HepG2 (cell line): Measurements from ENCODE around the gene GNA15.

Experiments
- CAMTA2 ChIP-seq: sonication (generic); formaldehyde crosslinking; IDR thresholded peaks from 2 replicates; pipeline ENCODE4 v1.4.0; 2020; ENCODE audit warnings: mild to moderate bottlenecking, missing genetic modification reagents, borderline replicate concordance
- CTCF ChIP-seq: sonication (generic); formaldehyde crosslinking; IDR thresholded peaks from 2 replicates; pipeline ENCODE4 v1.5.0; 2020; ENCODE audit warnings: mild to moderate bottlenecking, missing genetic modification reagents, moderate library complexity
- ESRRA ChIP-seq: sonication (generic); formaldehyde crosslinking; IDR thresholded peaks from 2 replicates; pipeline ENCODE4 v1.5.1; 2020; ENCODE audit warnings: mild to moderate bottlenecking, low read depth, missing genetic modification reagents
- IKZF4 ChIP-seq: sonication (generic); formaldehyde crosslinking; IDR thresholded peaks from 2 replicates; pipeline ENCODE4 v1.5.1; 2020; ENCODE audit warnings: borderline replicate concordance, mild to moderate bottlenecking, low read depth, missing genetic modification reagents; ENCODE audit errors: not compliant biosample characterization
- NFE2L2 ChIP-seq: fragments of 150-350 bp; IDR thresholded peaks from 2 replicates; pipeline ENCODE4 v1.6.1; 2014; ENCODE audit warnings: low read length
- PBX3 ChIP-seq: sonication (generic); formaldehyde crosslinking; IDR thresholded peaks from 2 replicates; pipeline ENCODE4 v1.8.1; 2023; ENCODE audit warnings: missing genetic modification reagents, inconsistent platforms, borderline replicate concordance
- RAD21 ChIP-seq: fragments of 450-650 bp; formaldehyde crosslinking; IDR thresholded peaks from 2 replicates; pipeline ENCODE4 v1.5.0; 2020; ENCODE audit warnings: mild to moderate bottlenecking
- SRF ChIP-seq: IDR thresholded peaks from 2 replicates; pipeline ENCODE4 v1.6.1; 2011; ENCODE audit warnings: mild to moderate bottlenecking, low read depth, low read length, moderate library complexity
- ZNF30 ChIP-seq: sonication (generic); formaldehyde crosslinking; IDR thresholded peaks from 2 replicates; pipeline ENCODE4 v1.5.0; 2020; ENCODE audit warnings: mild to moderate bottlenecking, missing genetic modification reagents

- TF ChIP-seq SRF (no peak), PBX3 (CRISPR knock-in tag) (no peak), IKZF4 (CRISPR knock-in tag) (no peak), ZNF30 (no peak), NFE2L2 (no peak), CTCF (no peak), ESRRA (CRISPR knock-in tag) (no peak), RAD21 (no peak), CAMTA2 (CRISPR knock-in tag) (no peak)
Observed at GRCh38 chr19:3107658-3108057, 28.2 kb upstream of the GNA15 start.
